K562 (cell line): Measurements from ENCODE around the gene SP2. TPM values are rescaled to one million over a fixed set of nuclear protein-coding genes. Genes with fewer than 3 reads are reported as not detected.

Experiments
- CBX5 ChIP-seq: IDR thresholded peaks from 2 replicates; pipeline ENCODE4 v1.6.1; 2014; ENCODE audit warnings: low read depth, borderline replicate concordance
- CEBPB ChIP-seq: fragments of 450-650 bp; IDR thresholded peaks from 2 replicates; pipeline ENCODE4 v1.6.1; 2016; ENCODE audit warnings: missing genetic modification characterization, missing compliant biosample characterization
- E2F3 ChIP-seq: fragments of 250-450 bp; sonication (Bioruptor Pico); IDR thresholded peaks from 2 replicates; pipeline ENCODE4 v1.4.0; 2020; ENCODE audit warnings: mild to moderate bottlenecking
- ETV5 ChIP-seq: sonication (generic); formaldehyde crosslinking; IDR thresholded peaks from 2 replicates; pipeline ENCODE4 v1.4.0; 2020; ENCODE audit warnings: low read depth, mild to moderate bottlenecking, missing genetic modification reagents
- FOSL1 ChIP-seq: fragments of 200-800 bp; sonication (Bioruptor generic); conservative IDR thresholded peaks from 2 replicates; pipeline ENCODE4 v1.6.1; 2016; ENCODE audit warnings: missing genetic modification characterization, missing compliant biosample characterization
- HNRNPK ChIP-seq: fragments of 200-400 bp; formaldehyde crosslinking; IDR thresholded peaks from one replicate; pipeline ENCODE4 v1.6.1; 2018; ENCODE audit warnings: mild to moderate bottlenecking, low read depth, low read length; ENCODE audit not compliant: poor library complexity, severe bottlenecking
- HSF4 ChIP-seq: fragments of 250-450 bp; sonication (Bioruptor Pico); IDR thresholded peaks from 2 replicates; pipeline ENCODE4 v2.1.2; 2022; ENCODE audit warnings: mild to moderate bottlenecking, moderate library complexity, borderline replicate concordance
- MXD1 ChIP-seq: fragments of 250-450 bp; sonication (Bioruptor Pico); IDR thresholded peaks from 2 replicates; pipeline ENCODE4 v1.8.0; 2021; ENCODE audit warnings: borderline replicate concordance, mild to moderate bottlenecking, moderate library complexity; ENCODE audit not compliant: poor library complexity, severe bottlenecking
- RBM25 ChIP-seq: fragments of 200-400 bp; formaldehyde crosslinking; IDR thresholded peaks from 2 replicates; pipeline ENCODE4 v1.6.1; 2018; ENCODE audit warnings: low read length, low read depth, moderate library complexity; ENCODE audit not compliant: severe bottlenecking
- RFX7 ChIP-seq: fragments of 250-450 bp; sonication (Bioruptor Pico); IDR thresholded peaks from 2 replicates; pipeline ENCODE4 v1.5.1; 2021; ENCODE audit warnings: mild to moderate bottlenecking
- SUPT5H ChIP-seq: fragments of 450-650 bp; IDR thresholded peaks from 2 replicates; pipeline ENCODE4 v1.6.1; 2016
- WHSC1 ChIP-seq: IDR thresholded peaks from one replicate; pipeline ENCODE4 v1.6.1; 2012; ENCODE audit warnings: low read length, control low read depth, inconsistent platforms
- ZNF274 ChIP-seq: IDR thresholded peaks from 2 replicates; pipeline ENCODE4 v1.6.1; 2011; ENCODE audit warnings: low read depth, mild to moderate bottlenecking, low read length, moderate library complexity, borderline replicate concordance
- ZNF280A ChIP-seq: fragments of 450-650 bp; IDR thresholded peaks from 2 replicates; pipeline ENCODE4 v1.6.1; 2018; ENCODE audit warnings: mild to moderate bottlenecking, low read depth; ENCODE audit not compliant: partially characterized antibody
- ZNF311 ChIP-seq: fragments of 250-450 bp; sonication (Bioruptor Pico); IDR thresholded peaks from 2 replicates; pipeline ENCODE4 v1.4.0; 2020; ENCODE audit warnings: mild to moderate bottlenecking, moderate library complexity
- ZNF354B ChIP-seq: fragments of 250-450 bp; sonication (Bioruptor Pico); IDR thresholded peaks from 2 replicates; pipeline ENCODE4 v1.4.0; 2020
- polyA plus RNA-seq, 8 experiments: library from polyadenylated mRNA; depleted of rRNA in 4 of 8; stranded (reverse) in 5 of 8; unstranded in 3 of 8; fragments of >200 nt; fragmentation: Nextera tagmentation in 2 of 8; fragmentation: Illumina TruSeq in 1 of 8; extraction: Ambion mirVana in 2 of 8; extraction: Trizol in 1 of 8; gene quantifications; 2 replicates each; pipeline versions ENCODE4 v1.2.1 to v1.2.3, GENCODE V29; 2011 to 2014; ENCODE audit warnings: inconsistent platforms in 1 of 8, missing spikeins in 1 of 8
- total RNA-seq, 7 experiments: library from RNA; depleted of rRNA in 6 of 7; stranded (reverse); fragments of >200 nt in 6 of 7; fragmentation: Illumina TruSeq in 2 of 7; extraction: Trizol in 2 of 7; gene quantifications; 2 replicates each; pipeline versions ENCODE4 v1.2.1 to v1.2.3, GENCODE V29; 2011 to 2021; ENCODE audit warnings: low replicate concordance in 1 of 7
- TF ChIP-seq, protein P1 (sequence below): fragments of 450-650 bp; IDR thresholded peaks from 2 replicates; pipeline ENCODE4 v1.6.1; 2014; ENCODE audit warnings: low read depth, mild to moderate bottlenecking, moderate library complexity, borderline replicate concordance
- TF ChIP-seq, protein P2 (sequence below): fragments of 450-650 bp; IDR thresholded peaks from 2 replicates; pipeline ENCODE4 v1.6.1; 2016; ENCODE audit warnings: borderline replicate concordance
- TF ChIP-seq, protein P3 (sequence below): fragments of 450-650 bp; IDR thresholded peaks from 2 replicates; pipeline ENCODE4 v1.6.1; 2016; ENCODE audit warnings: low read depth, mild to moderate bottlenecking, moderate library complexity
- TF ChIP-seq, protein P4 (sequence below): fragments of 250-450 bp; sonication (Bioruptor Pico); IDR thresholded peaks from 2 replicates; pipeline ENCODE4 v1.8.0; 2022; ENCODE audit warnings: inconsistent platforms

The SP2 gene
- total and polyA plus RNA-seq, 9 of the 15 experiments (the other 6 are each of a cell fraction or from before 2014, with no cell fraction given) = 0.77 to 22.3 (median 2.3) TPM

DNA sequence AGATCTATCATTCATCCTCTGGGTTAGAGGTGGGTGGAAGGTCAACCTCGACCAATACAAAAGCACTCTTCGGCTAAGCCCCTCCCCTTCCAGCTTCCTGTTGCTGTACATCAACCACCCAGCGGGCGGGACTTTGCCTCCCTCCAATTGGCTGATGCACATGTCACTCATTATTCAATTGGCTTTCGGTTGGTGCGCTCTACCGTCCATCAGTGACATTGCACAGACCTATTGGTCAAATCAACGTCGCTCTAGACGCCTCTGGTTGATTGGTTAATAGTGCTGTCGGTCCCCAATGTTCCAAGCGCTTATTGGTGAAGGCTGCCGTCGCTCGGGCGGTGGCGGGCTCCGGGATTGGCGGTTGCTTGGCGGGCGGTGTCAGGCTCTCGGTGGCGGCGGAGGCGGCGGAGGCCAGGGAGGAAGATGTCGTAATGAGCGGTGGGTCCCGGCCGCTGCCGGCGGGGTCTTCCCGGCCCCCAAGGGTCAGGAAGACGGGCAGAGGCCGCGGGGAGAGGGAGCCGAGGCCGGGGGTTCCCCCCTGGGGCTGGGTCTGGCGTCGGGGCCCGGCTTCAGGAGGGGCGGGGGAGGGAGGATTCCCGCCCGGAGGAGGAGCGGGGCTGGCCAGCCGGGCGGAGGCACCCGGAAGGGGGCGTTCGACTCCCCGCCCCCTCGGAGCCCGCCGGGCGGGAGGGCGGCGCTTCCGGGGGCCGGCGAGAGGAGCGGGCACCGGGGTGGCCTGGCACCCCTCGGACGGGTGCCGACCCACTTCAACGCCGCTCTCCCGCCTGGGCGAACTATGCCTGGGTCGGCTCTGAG, at the start of gene SP2 (continued):
- TF ChIP-seq, protein P1, sequence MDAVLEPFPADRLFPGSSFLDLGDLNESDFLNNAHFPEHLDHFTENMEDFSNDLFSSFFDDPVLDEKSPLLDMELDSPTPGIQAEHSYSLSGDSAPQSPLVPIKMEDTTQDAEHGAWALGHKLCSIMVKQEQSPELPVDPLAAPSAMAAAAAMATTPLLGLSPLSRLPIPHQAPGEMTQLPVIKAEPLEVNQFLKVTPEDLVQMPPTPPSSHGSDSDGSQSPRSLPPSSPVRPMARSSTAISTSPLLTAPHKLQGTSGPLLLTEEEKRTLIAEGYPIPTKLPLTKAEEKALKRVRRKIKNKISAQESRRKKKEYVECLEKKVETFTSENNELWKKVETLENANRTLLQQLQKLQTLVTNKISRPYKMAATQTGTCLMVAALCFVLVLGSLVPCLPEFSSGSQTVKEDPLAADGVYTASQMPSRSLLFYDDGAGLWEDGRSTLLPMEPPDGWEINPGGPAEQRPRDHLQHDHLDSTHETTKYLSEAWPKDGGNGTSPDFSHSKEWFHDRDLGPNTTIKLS = peak; percentile 91
- TF ChIP-seq RFX7 (CRISPR knock-in tag) (no peak), WHSC1 (no peak), ZNF280A (no peak), CEBPB (tag) (peak; percentile 95), CBX5 (no peak), ZNF354B (CRISPR knock-in tag) (no peak), E2F3 (peak; percentile 75), ZNF274 (no peak), RBM25 (peak; percentile 100), HSF4 (CRISPR knock-in tag) (no peak), HNRNPK (no peak), FOSL1 (no peak), ETV5 (CRISPR knock-in tag) (peak; percentile 31), MXD1 (no peak), ZNF311 (CRISPR knock-in tag) (no peak), SUPT5H (peak; percentile 63)
- TF ChIP-seq, protein P2, sequence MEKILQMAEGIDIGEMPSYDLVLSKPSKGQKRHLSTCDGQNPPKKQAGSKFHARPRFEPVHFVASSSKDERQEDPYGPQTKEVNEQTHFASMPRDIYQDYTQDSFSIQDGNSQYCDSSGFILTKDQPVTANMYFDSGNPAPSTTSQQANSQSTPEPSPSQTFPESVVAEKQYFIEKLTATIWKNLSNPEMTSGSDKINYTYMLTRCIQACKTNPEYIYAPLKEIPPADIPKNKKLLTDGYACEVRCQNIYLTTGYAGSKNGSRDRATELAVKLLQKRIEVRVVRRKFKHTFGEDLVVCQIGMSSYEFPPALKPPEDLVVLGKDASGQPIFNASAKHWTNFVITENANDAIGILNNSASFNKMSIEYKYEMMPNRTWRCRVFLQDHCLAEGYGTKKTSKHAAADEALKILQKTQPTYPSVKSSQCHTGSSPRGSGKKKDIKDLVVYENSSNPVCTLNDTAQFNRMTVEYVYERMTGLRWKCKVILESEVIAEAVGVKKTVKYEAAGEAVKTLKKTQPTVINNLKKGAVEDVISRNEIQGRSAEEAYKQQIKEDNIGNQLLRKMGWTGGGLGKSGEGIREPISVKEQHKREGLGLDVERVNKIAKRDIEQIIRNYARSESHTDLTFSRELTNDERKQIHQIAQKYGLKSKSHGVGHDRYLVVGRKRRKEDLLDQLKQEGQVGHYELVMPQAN = no peak
- TF ChIP-seq, protein P3, sequence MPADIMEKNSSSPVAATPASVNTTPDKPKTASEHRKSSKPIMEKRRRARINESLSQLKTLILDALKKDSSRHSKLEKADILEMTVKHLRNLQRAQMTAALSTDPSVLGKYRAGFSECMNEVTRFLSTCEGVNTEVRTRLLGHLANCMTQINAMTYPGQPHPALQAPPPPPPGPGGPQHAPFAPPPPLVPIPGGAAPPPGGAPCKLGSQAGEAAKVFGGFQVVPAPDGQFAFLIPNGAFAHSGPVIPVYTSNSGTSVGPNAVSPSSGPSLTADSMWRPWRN = no peak
- TF ChIP-seq, protein P4, sequence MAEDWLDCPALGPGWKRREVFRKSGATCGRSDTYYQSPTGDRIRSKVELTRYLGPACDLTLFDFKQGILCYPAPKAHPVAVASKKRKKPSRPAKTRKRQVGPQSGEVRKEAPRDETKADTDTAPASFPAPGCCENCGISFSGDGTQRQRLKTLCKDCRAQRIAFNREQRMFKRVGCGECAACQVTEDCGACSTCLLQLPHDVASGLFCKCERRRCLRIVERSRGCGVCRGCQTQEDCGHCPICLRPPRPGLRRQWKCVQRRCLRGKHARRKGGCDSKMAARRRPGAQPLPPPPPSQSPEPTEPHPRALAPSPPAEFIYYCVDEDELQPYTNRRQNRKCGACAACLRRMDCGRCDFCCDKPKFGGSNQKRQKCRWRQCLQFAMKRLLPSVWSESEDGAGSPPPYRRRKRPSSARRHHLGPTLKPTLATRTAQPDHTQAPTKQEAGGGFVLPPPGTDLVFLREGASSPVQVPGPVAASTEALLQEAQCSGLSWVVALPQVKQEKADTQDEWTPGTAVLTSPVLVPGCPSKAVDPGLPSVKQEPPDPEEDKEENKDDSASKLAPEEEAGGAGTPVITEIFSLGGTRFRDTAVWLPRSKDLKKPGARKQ (CRISPR knock-in tag) = no peak
